PFSK-1 (cell line): ENCODE data around the gene SFR1.

ENCODE experiments used
- FOXP2 ChIP-seq: optimal IDR thresholded peaks from 2 replicates; pipeline ENCODE3; 2011; ENCODE audit warnings: borderline replicate concordance, control low read depth, inconsistent platforms; ENCODE audit not compliant: insufficient read depth; ENCODE audit errors: extremely low read length, extremely low read depth
- POLR2AphosphoS5 ChIP-seq: IDR thresholded peaks from 2 replicates; pipeline ENCODE4 v1.6.1; 2012; ENCODE audit warnings: low read depth, mild to moderate bottlenecking, control low read depth, low read length, moderate library complexity
- SIN3A ChIP-seq: IDR thresholded peaks from 2 replicates; pipeline ENCODE4 v1.6.1; 2012; ENCODE audit warnings: mild to moderate bottlenecking, low read length, moderate library complexity, borderline replicate concordance; ENCODE audit not compliant: insufficient read depth
- TAF1 ChIP-seq: IDR thresholded peaks from 2 replicates; pipeline ENCODE4 v1.6.1; 2012; ENCODE audit warnings: low read length, control low read depth, borderline replicate concordance; ENCODE audit not compliant: insufficient read depth
- TF ChIP-seq, protein P1 (sequence below), 2 experiments: IDR thresholded peaks; 2 replicates each; pipeline versions ENCODE4 v1.6.1 to v1.8.0; 2011 to 2012; ENCODE audit warnings: low read depth in 2 of 2, low read length in 2 of 2, control low read depth in 1 of 2, inconsistent platforms in 1 of 2, mild to moderate bottlenecking in 1 of 2, moderate library complexity in 1 of 2; ENCODE audit not compliant: insufficient read depth in 1 of 2

The SFR1 gene

GRCh38 chr10:104077663-104078151 lies 44.3 kb upstream of the SFR1 start:
- TF ChIP-seq FOXP2 (no peak), SIN3A (no peak), TAF1 (no peak), POLR2AphosphoS5 (no peak)
- TF ChIP-seq, protein P1, sequence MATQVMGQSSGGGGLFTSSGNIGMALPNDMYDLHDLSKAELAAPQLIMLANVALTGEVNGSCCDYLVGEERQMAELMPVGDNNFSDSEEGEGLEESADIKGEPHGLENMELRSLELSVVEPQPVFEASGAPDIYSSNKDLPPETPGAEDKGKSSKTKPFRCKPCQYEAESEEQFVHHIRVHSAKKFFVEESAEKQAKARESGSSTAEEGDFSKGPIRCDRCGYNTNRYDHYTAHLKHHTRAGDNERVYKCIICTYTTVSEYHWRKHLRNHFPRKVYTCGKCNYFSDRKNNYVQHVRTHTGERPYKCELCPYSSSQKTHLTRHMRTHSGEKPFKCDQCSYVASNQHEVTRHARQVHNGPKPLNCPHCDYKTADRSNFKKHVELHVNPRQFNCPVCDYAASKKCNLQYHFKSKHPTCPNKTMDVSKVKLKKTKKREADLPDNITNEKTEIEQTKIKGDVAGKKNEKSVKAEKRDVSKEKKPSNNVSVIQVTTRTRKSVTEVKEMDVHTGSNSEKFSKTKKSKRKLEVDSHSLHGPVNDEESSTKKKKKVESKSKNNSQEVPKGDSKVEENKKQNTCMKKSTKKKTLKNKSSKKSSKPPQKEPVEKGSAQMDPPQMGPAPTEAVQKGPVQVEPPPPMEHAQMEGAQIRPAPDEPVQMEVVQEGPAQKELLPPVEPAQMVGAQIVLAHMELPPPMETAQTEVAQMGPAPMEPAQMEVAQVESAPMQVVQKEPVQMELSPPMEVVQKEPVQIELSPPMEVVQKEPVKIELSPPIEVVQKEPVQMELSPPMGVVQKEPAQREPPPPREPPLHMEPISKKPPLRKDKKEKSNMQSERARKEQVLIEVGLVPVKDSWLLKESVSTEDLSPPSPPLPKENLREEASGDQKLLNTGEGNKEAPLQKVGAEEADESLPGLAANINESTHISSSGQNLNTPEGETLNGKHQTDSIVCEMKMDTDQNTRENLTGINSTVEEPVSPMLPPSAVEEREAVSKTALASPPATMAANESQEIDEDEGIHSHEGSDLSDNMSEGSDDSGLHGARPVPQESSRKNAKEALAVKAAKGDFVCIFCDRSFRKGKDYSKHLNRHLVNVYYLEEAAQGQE (IDR thresholded peaks at IDR 0.05; ENCODE audit: insufficient read depth in 1 of 2, low read depth in 2 of 2, low read length in 2 of 2) = no peak

DNA sequence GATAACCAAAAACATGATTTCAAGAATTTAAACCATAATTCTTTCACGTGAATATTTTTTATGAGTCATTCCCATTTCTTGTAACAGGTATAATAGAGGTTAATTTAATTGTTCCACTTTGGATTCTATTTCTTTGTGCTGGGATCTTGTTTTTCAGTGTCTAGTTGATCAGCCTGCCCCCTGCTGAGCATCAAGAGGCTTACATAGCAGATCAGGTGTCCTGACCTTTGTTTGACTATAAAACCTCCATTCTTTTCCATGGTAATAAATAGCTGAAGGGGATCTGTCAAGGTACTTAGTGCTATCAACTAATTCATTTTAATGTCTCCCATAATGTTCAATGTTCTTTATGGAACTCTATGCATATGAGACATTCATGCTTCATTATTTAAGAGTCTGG lies 41.2 kb upstream of the SFR1 start:
- TF ChIP-seq TAF1 = no peak
- TF ChIP-seq, protein P1 (IDR thresholded peaks at IDR 0.05; ENCODE audit: insufficient read depth in 1 of 2, low read depth in 2 of 2, low read length in 2 of 2) = no peak
- TF ChIP-seq SIN3A = no peak
- no peak for TF ChIP-seq FOXP2
- TF ChIP-seq POLR2AphosphoS5 = no peak

GRCh38 chr10:104081998-104082397 lies 40.0 kb upstream of the SFR1 start:
- no peak for TF ChIP-seq POLR2AphosphoS5
- TF ChIP-seq FOXP2 = no peak
- TF ChIP-seq TAF1 = no peak
- no peak for TF ChIP-seq SIN3A
- TF ChIP-seq, protein P1 (IDR thresholded peaks at IDR 0.05; ENCODE audit: insufficient read depth in 1 of 2, low read depth in 2 of 2, low read length in 2 of 2) = no peak

DNA sequence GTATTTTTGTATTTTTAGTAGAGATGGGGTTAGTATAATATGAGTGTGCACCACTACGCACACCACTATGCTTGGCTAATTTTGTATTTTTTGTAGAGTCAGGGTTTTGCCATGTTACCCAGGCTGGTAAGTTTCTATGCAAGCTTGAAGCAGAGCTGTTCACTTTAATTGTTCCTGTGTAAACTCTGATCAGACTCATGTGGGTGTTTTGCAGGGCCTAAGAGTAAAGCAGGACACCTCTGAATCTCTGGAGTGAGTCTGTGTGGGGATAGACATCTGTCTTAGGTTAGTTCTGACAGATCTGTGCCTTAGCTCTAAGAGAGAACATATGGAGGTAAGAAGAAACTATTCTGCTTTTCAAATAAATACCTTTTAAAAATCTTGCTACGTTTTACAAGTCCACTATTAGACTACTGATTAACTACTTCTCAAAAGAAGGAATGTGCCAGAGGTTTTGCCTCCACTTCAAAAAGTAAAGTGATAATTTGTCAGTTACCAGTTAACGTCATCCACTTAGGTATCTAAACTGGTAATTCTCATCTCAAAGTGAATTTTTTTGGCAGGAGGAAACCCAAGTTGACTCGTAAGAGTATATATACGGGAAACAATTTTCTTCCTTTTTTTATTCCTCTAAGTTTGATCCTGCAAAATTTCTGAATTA lies 37.4 kb upstream of the SFR1 start:
- no peak for TF ChIP-seq TAF1
- TF ChIP-seq SIN3A = no peak
- no peak for TF ChIP-seq FOXP2
- no peak for TF ChIP-seq POLR2AphosphoS5
- TF ChIP-seq, protein P1 (IDR thresholded peaks at IDR 0.05; ENCODE audit: insufficient read depth in 1 of 2, low read depth in 2 of 2, low read length in 2 of 2) = no peak
